Panc1 (cell line): ENCODE measurements around the gene GDAP1L1. TPM values are rescaled to one million over a fixed set of nuclear protein-coding genes. Genes with fewer than 3 reads are reported as not detected.

ENCODE experiments used
- ATAC-seq: fragments of 200-7000 bp; cut with Tn5 transposase; 2 replicates; pipeline ENCODE4 v1.9.1; 2020; ENCODE audit warnings: mild to moderate bottlenecking, moderate library complexity
- BruUV-seq: library from RNA; stranded (reverse); fragments of 400-500 nt; replicated peaks from 2 replicates; lab custom pipeline; 2021; lab: Mats Ljungman, UMichigan
- CTCF ChIA-PET: fragments of 300-600 bp; sonication (Branson Sonifier 250); formaldehyde crosslinking; loops from one replicate; lab custom pipeline; 2022; ENCODE audit warnings: antibody characterized with exemption; lab: Charles Lee
- POLR2A ChIA-PET: fragments of 300-600 bp; sonication (Branson Sonifier 250); formaldehyde crosslinking; loops from one replicate; lab custom pipeline; 2022; ENCODE audit warnings: antibody characterized with exemption; lab: Charles Lee
- DNase-seq: peaks from one replicate; pipeline ENCODE4 v3.0.0-alpha.2; 2010; ENCODE audit warnings: low read depth, low spot score
- H3K27ac ChIP-seq: 2 replicates; pipeline ENCODE4 v1.5.1; 2011; ENCODE audit warnings: mild to moderate bottlenecking, low read length, inconsistent platforms
- H3K27me3 ChIP-seq: fragments of 200-500 bp; sonication (Bioruptor generic); 2 replicates; pipeline ENCODE4 v1.6.0; 2014; ENCODE audit warnings: low read length, inconsistent platforms; ENCODE audit not compliant: control insufficient read depth, insufficient read depth
- H3K36me3 ChIP-seq: fragments of 200-500 bp; sonication (Bioruptor generic); 2 replicates; pipeline ENCODE4 v1.5.1; 2014; ENCODE audit warnings: inconsistent platforms, mild to moderate bottlenecking, low read length, moderate library complexity; ENCODE audit not compliant: control insufficient read depth, insufficient read depth
- H3K4me1 ChIP-seq: 2 replicates; pipeline ENCODE4 v1.5.1; 2011; ENCODE audit warnings: inconsistent platforms, mild to moderate bottlenecking, low read length, moderate library complexity; ENCODE audit not compliant: control insufficient read depth, insufficient read depth
- H3K4me3 ChIP-seq, 2 experiments: 2 replicates each; pipeline ENCODE4 v1.5.1; 2011 to 2012; ENCODE audit warnings: low read depth in 2 of 2, low read length in 2 of 2, mild to moderate bottlenecking in 2 of 2, inconsistent platforms in 1 of 2, moderate library complexity in 1 of 2
- H3K9me3 ChIP-seq: fragments of 200-500 bp; sonication (Bioruptor generic); 2 replicates; pipeline ENCODE4 v1.5.1; 2014; ENCODE audit warnings: low read depth, mild to moderate bottlenecking, inconsistent platforms, low read length, moderate library complexity; ENCODE audit not compliant: control insufficient read depth, insufficient read depth
- CTCF ChIP-seq: fragments of 450-650 bp; IDR thresholded peaks from 2 replicates; pipeline ENCODE4 v1.5.1; 2017; ENCODE audit warnings: mild to moderate bottlenecking
- POLR2AphosphoS5 ChIP-seq: IDR thresholded peaks from 2 replicates; pipeline ENCODE4 v1.6.1; 2012; ENCODE audit warnings: mild to moderate bottlenecking, low read depth, low read length, moderate library complexity
- REST ChIP-seq, 2 experiments: IDR thresholded peaks; 2 replicates each; pipeline ENCODE4 v1.6.1; 2011 to 2012; ENCODE audit warnings: low read depth in 2 of 2, control low read depth in 1 of 2, low read length in 1 of 2, mild to moderate bottlenecking in 1 of 2, moderate library complexity in 1 of 2; ENCODE audit not compliant: insufficient read depth in 1 of 2
- SIN3A ChIP-seq: IDR thresholded peaks from 2 replicates; pipeline ENCODE4 v1.6.1; 2012; ENCODE audit warnings: low read depth, mild to moderate bottlenecking, low read length, moderate library complexity, borderline replicate concordance; ENCODE audit not compliant: insufficient read depth
- TCF7L2 ChIP-seq: IDR thresholded peaks from 2 replicates; pipeline ENCODE4 v1.6.1; 2011; ENCODE audit warnings: mild to moderate bottlenecking, low read depth, low read length, inconsistent platforms
- in situ Hi-C: cut with HindIII; loops from 2 replicates; pipeline ENCODE4 v1.10.0; 2016; ENCODE audit warnings: low sequenced_read_pairs, low pct_unique_long_range_greater_than_20kb
- intact Hi-C: fragments of 100-400 bp; cut with micrococcal nuclease; formaldehyde crosslinking; loops from one replicate; pipeline ENCODE4 v1.10.0; 2022; ENCODE audit not compliant: unreplicated experiment
- total RNA-seq: library from RNA; stranded (reverse); gene quantifications from one replicate; pipeline ENCODE4 v1.2.1, GENCODE V29; 2021; ENCODE audit not compliant: unreplicated experiment

The GDAP1L1 gene
- total RNA-seq, 1 experiment from 2014 or later = not detected

- ATAC-seq (peak; percentile 93), DNase-seq (peak; percentile 79)
- H3K9me3 ChIP-seq = no peaks in the 10 kb centered on the region
- peaks cover 36% of the 10 kb centered on the region for H3K4me1 ChIP-seq
- ChIA-PET CTCF (no interaction called here), POLR2A (interaction anchor here (0.7 kb wide), 1 partner anchor 189 kb away, joined by 5 read pairs; no protein-coding TSS in a partner anchor)
- intact Hi-C loops = no loop called here
- in situ Hi-C loops = no loop called here
- H3K27me3 ChIP-seq = no peaks in the 10 kb centered on the region
- peak overlapping the region; percentile 86 for H3K27ac ChIP-seq
- H3K4me3 ChIP-seq = no peak overlapping the region
- peaks cover 23% of the 10 kb centered on the region for H3K36me3 ChIP-seq
- BruUV-seq = no TSS peak
- TF ChIP-seq SIN3A (no peak), POLR2AphosphoS5 (no peak; the same call in 1 of the 2 replicates), REST (IDR thresholded peaks at IDR 0.05; ENCODE audit: insufficient read depth in 1 of 2, low read depth in 2 of 2, low read length in 1 of 2) (no peak), TCF7L2 (no peak), CTCF (no peak)
Measured at GRCh38 chr20:44204156-44204831, 42.8 kb upstream of the GDAP1L1 start.

- no peak for TF ChIP-seq TCF7L2
- no peak for TF ChIP-seq SIN3A
- no peak for TF ChIP-seq POLR2AphosphoS5
- no peak for TF ChIP-seq REST (IDR thresholded peaks at IDR 0.05; ENCODE audit: insufficient read depth in 1 of 2, low read depth in 2 of 2, low read length in 1 of 2)
- TF ChIP-seq CTCF = no peak
- Histone ChIP-seq H3K27me3 (no peaks in the 10 kb centered on the region), H3K9me3 (no peaks in the 10 kb centered on the region), H3K4me1 (peaks cover 36% of the 10 kb centered on the region), H3K36me3 (peaks cover 21% of the 10 kb centered on the region), H3K27ac (peak overlapping the region; percentile 86), H3K4me3 (no peak overlapping the region)
- in situ Hi-C loops = no loop called here
- no peak for ATAC-seq
- intact Hi-C loops = no loop called here
- CTCF ChIA-PET = no interaction called here
- POLR2A ChIA-PET = interaction anchor here (0.7 kb wide), 1 partner anchor 188 kb away, joined by 5 read pairs; no protein-coding TSS in a partner anchor
- BruUV-seq = no TSS peak
- no peak for DNase-seq
Measured at GRCh38 chr20:44204832-44205215, 42.3 kb upstream of the GDAP1L1 start.
